ENCODE measurements around the gene EVPL.
A peak's percentile ranks its signal among the peaks of the same experiment; 100 is the strongest.
"Not testable (repeated sequence)": the region's sequence is repeated elsewhere in the genome, so short reads cannot be mapped to it uniquely, and the experiment has no call there.

The EVPL gene

GRCh38 chr17:76071531-76072147 is 44.5 kb upstream of the EVPL start:
- Histone ChIP-seq H3K4me1 (no peaks in the 10 kb centered on the region), H3K4me3 (ENCODE audit: low read depth, low read length) (peak overlapping the region; percentile 94), H3K9me3 (no peaks in the 10 kb centered on the region), H3K27me3 (peaks cover 33% of the 10 kb centered on the region), H3K36me3 (peaks cover 13% of the 10 kb centered on the region)
- DNase-seq, result no peak
- TF ChIP-seq, protein P1, sequence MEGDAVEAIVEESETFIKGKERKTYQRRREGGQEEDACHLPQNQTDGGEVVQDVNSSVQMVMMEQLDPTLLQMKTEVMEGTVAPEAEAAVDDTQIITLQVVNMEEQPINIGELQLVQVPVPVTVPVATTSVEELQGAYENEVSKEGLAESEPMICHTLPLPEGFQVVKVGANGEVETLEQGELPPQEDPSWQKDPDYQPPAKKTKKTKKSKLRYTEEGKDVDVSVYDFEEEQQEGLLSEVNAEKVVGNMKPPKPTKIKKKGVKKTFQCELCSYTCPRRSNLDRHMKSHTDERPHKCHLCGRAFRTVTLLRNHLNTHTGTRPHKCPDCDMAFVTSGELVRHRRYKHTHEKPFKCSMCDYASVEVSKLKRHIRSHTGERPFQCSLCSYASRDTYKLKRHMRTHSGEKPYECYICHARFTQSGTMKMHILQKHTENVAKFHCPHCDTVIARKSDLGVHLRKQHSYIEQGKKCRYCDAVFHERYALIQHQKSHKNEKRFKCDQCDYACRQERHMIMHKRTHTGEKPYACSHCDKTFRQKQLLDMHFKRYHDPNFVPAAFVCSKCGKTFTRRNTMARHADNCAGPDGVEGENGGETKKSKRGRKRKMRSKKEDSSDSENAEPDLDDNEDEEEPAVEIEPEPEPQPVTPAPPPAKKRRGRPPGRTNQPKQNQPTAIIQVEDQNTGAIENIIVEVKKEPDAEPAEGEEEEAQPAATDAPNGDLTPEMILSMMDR (IDR thresholded peaks at IDR 0.05; ENCODE audit: low read depth, low read length), result no peak

DNA sequence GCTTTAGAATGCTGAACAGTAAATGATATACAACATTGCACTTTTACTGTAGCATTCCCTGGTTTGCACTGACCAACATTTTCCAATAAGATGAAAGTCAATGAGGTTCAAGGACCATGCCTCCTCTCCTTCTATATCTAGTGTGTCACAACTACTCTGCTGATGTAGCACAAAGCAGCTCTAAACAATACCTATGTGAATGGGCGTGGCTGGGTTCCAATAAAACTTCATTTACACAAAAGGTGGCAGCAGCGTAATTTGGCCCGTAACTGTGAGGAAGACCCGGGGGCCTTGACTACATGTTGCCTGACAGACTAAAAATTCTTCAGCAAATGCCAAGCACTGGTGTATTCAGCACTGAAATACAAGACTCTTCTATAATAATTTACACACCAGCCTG is 38.7 kb upstream of the EVPL start:
- Histone ChIP-seq H3K27me3 (no peaks in the 10 kb centered on the region), H3K36me3 (peaks cover 58% of the 10 kb centered on the region), H3K4me3 (ENCODE audit: low read depth, low read length) (no peak overlapping the region)

DNA sequence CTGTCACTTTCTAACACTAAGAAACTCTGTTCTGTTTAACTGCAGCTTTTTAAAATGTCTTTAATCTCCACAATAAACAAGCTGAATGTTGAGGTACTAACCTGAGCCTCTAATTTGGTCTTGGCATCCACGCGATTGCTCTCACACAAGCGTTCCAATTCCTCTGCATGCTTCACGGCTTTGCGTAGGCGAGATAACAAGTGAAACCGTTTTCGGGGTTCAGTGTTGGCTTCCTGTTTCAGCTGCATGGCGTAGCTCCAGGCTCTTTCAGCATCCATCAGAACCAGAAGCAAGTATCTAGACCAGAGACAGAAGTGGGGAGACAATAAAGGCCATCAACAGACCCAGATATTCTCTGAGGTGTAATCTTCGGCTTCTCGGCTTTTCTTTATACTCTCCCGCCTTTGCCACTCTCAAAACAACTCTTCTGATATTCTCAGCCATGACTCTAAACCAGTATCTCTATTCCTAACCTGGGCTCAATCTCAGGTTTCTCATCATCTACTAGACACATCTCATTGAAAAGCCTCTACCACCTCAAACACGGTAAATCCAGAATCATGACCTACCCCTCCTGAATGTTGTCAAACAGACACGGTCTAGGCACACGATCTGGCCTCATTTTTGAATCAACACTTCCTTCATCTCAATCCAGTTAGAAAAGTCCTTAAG is 36.9 kb upstream of the EVPL start:
- H3K36me3 ChIP-seq, result peaks cover 73% of the 10 kb centered on the region
- TF ChIP-seq, protein P1 (IDR thresholded peaks at IDR 0.05; ENCODE audit: low read depth, low read length), result no peak
- no peak for DNase-seq
- no peaks in the 10 kb centered on the region for H3K4me1 ChIP-seq
- no peaks in the 10 kb centered on the region for H3K9me3 ChIP-seq
- no peaks in the 10 kb centered on the region for H3K27me3 ChIP-seq
- H3K4me3 ChIP-seq (ENCODE audit: low read depth, low read length), result no peak overlapping the region

More for the DNA sequence above, 38.7 kb upstream of the EVPL start:
- no peak for DNase-seq
- Histone ChIP-seq H3K9me3 (no peaks in the 10 kb centered on the region), H3K4me1 (no peaks in the 10 kb centered on the region)
- TF ChIP-seq, protein P1 (IDR thresholded peaks at IDR 0.05; ENCODE audit: low read depth, low read length), result no peak

GRCh38 chr17:76058264-76058663 is 31.2 kb upstream of the EVPL start:
- H3K27me3 ChIP-seq; H3K4me1 ChIP-seq; H3K4me3 ChIP-seq (ENCODE audit: low read depth, low read length); DNase-seq; H3K9me3 ChIP-seq: not testable (repeated sequence)
- H3K36me3 ChIP-seq, result peaks cover 76% of the 10 kb centered on the region

DNA sequence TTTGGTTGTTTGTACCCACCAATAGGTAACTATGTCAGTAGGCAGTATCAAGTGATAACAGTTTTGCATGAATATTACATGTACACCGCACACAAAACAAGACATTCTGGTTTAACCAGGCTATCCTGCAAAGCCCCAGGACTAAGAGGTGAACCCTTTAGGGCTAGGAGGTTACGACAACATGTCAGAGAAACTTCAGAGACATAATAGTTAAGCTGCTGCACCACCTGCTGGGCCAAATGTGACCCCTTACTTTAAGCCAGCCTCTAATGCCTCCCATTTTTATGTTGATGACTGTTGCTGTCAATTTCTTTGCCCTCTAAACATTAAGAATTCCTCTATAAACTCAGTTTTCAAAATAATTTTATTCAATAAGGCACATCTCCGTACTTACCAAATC is 29.8 kb upstream of the EVPL start:
- H3K4me3 ChIP-seq (ENCODE audit: low read depth, low read length), result no peak overlapping the region
- TF ChIP-seq, protein P1 (IDR thresholded peaks at IDR 0.05; ENCODE audit: low read depth, low read length), result peak; percentile 15; the same call in 1 of the 2 replicates
- peaks cover 75% of the 10 kb centered on the region for H3K36me3 ChIP-seq
- H3K4me1 ChIP-seq, result no peaks in the 10 kb centered on the region
- no peak for DNase-seq
- no peaks in the 10 kb centered on the region for H3K9me3 ChIP-seq
- no peaks in the 10 kb centered on the region for H3K27me3 ChIP-seq

- TF ChIP-seq, protein P1 (IDR thresholded peaks at IDR 0.05; ENCODE audit: low read depth, low read length), result no peak
- H3K36me3 ChIP-seq, result peaks cover 68% of the 10 kb centered on the region
- H3K4me1 ChIP-seq, result no peaks in the 10 kb centered on the region
- H3K9me3 ChIP-seq, result no peaks in the 10 kb centered on the region
- no peak overlapping the region for H3K4me3 ChIP-seq (ENCODE audit: low read depth, low read length)
- DNase-seq, result no peak
- H3K27me3 ChIP-seq, result no peaks in the 10 kb centered on the region
These were observed 27.0 kb upstream of the EVPL start for GRCh38 chr17:76054112-76054476.

All from BE2C (cell line).